Inflammatory macrophage treated with lipopolysaccharide for 4 hours (primary cell): ENCODE measurements around the gene FOXL3.

ENCODE experiments used
- DNase-seq: peaks from one replicate; pipeline ENCODE4 v3.0.0-alpha.2; 2020

Gene FOXL3

DNA sequence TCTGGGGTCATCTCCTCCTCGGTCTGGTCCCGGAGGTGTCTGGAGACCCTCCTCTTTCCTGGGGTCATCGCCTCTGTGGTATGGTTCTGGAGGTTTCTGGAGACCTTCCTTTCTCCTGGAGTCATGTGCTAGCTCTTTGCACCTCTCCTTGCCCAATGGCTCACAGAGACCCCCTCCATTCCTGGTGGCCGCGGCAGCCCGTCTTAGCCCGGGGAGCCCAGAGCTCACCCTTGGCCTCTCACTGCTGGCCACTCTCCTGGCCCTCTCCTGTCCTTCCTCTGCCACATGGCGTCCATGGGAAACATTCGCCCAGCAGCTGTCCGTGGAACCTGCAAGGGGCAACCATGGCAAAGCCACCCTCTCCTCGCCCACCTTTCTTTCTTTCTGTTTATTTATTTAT is 20.2 kb upstream of the FOXL3 start:
- no peak for DNase-seq

DNA sequence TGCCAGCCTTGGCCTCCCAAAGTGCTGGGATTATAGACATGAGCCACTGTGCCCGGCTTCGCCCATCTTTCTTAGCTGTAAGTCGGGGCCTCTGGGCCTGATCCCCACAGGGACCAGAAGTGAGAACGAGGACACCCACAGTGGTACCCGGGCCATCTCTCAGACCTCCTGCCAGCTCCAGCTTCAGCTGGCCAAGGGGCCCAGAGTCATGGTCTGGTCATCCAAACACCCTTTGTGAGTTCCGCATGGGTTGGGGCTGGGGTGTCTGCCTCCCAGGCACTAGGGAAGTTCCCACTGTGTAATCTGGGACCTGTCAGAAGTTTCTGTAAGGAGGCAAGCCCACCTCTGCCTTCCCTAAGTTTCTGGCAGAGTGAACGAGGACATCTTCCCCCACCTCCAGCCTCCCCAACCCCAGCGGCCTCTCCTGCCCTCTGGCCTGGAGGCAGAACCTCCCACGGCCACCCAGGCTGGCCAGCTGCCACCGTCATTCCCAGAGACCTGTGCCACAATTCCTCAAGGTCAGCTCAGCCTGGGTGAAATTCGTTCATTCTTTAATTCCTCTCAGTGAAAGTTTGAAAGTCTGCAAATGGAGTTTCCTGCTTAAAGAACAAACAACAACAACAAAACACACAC is 19.5 kb upstream of the FOXL3 start:
- no peak for DNase-seq

DNA sequence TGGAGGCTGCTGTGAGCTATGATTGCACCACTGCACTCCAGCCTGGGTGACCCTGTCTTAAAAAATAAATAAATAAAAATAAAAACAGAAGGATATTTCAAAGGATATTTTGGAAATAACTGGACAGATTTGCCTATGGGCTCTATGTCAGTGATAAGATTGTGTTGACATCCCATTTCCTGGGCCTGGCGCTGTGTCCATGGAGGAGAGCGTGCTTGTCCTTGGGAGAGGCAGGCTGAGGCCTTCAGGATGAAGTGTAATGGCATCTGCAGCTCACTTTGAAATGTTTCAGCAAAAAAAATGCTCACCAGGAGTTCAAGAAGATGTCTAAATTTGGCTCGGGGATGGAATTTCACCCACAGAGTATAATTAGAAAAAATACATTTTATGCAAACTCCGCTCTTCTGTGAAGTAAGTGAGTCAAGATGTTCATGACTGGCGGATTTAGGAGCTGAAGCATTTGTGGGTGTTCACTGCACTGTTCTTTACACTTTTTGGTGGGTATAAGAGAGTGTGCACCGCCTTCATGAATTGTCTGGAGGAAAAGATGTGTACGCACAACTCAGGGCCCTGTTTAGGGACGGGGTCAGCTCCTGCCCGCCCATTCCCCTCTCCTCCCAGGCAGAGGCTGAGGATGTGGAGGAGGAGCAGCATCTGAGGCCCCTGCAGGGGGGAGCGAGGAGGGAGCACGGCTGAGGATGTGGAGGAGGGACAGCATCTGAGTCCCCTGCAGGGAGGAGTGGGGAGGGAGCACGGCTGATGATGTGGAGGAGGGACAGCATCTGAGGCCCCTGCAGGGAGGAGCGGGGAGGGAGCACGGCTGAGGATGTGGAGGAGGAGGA is 18.5 kb upstream of the FOXL3 start:
- DNase-seq: no peak

DNA sequence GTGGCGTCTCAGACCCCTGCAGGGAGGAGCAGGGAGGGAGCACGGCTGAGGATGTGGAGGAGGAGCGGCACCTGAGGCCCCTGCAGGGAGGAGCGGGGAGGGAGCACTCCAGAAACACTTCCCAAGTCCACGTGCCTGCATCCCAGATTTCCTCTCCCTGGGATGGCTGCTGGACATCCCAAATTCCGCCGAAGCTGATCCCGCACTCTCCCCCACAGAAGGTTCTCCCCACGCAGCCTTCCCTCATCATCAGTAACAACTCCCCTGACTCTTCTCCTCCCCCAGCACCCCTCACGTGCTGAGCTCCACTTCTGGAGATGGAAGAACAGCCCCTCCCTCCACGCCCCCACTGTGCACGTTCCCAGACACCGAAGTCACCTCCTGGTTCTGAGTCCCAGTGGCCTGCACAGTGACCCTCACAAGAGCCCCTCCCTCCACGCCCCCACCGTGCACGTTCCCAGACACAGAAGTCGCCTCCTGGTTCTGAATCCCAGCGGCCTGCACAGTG is 17.8 kb upstream of the FOXL3 start:
- no peak for DNase-seq

DNA sequence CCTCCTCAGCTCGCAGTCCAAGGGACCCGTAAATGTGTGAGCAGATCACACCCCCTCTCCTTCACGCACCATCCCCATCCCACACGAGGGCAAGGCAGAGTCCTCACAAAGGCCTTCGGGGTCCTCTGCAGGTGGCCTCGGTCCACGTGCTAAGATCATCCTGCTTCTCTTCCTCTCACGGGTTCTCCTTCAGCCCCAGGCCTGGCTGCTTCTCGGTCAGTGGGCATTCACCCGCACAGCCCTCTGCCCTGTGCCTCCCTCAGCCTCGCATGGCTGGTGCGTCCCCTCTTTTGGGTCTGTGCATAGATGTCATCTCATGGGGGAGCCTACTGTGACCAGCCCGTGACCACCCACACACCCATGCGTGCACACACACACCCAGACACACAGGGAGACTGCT is 17.3 kb upstream of the FOXL3 start:
- no peak for DNase-seq

DNA sequence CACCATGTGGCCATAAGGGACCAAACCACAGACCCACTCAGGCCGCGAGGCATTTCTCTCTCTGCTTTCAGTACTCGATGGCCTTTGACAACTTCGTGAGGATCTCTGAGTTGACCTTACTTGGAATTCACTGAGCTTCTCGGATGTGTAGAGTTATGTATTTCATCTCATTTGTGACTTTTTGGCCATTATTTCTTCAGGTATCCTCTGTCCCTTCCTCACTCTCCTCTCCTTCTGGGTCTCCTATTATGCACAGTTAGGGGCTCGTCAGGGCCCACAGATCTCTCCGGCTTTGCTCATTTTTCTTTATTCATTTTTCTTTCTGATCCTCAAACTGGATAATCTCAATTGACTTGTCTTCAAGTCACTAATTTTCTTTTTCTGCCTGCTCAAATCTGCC is 16.6 kb upstream of the FOXL3 start:
- no peak for DNase-seq

DNA sequence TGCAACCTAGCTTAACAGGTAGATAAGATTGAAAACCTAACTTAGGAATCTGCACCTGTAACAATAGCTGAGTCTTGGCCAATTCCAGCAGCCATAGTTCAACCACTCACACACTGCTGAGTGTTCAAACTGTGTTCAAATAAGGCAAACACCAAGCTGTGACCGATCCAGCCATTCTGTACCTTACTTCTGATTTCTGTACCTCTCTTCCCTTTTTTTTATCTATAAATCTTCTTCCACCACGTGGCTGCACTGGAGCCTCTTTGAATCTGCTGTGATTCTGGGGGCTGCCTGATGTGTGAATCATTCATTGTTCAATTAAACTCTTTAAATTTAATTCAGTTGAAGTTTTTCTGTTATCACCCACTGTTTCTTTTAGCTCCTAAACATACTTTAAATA is 15.7 kb upstream of the FOXL3 start:
- DNase-seq: no peak

DNA sequence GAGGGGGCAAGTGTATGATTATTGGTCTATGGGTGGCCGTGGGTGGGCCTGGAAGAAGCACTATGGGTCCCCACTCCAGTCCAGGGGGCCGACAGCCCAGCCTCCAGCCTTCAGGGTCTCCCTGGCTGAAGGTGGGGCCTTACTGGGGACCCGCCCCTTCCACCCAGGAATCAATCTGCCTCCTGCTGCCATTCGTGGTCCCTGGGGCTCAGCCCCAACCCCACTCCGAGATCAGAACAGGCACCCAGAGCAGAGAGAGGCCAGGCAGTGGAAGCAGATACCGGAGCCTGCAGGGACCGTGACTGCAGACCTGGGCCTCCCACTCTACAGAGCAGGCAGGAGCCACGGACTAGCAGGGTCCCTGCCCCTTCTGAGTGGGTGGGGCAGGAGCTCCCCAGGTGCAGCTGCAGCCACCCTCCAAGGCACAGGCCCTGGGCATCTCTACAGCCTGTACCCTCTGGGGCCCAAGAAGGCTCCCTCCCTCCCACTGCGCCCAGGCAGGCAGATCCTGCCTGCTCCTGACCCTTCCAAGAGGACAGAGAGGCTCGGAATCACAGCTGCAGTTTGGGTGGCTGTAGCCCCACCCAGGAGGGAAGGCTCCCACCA is 13.6 kb upstream of the FOXL3 start:
- no peak for DNase-seq

DNA sequence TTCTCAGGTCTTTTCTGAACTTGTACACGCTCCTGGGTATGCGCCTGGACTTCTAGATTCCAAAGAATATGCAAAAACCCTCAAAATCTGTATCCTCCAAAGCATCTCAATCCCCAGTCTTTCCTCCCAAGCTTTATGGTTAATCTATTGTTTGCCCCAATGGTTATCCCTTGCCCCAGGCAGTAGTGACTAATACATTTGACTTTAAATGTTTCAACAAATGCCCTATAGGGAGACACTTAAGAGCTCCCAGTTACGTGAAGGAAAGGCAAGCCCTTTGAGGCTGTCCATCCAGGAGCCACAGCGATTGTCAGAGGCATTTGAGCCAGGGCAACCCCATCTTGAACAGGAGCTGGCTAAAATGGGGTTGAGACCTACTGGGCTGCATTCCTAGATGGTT is 12.7 kb upstream of the FOXL3 start:
- no peak for DNase-seq

DNA sequence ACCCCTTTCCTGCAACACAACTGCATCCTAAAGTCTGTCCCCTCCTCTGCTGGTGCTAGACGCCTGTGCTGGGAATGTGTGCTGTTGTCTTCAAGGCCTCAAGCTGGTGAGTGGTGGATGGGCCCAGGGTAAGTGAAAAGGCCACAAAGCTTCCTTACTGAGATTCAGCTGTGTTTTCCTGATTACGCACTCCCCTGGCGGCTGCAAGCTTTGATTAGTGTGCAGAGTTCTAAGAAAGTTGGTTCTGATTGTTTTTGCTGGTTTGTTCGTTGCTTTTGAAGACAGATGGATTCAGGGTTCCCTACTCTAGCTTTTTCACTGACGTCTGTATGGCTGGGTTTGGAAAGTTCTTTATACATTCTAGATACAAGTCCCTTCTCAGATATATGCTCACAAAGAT is 11.9 kb upstream of the FOXL3 start:
- DNase-seq: no peak

DNA sequence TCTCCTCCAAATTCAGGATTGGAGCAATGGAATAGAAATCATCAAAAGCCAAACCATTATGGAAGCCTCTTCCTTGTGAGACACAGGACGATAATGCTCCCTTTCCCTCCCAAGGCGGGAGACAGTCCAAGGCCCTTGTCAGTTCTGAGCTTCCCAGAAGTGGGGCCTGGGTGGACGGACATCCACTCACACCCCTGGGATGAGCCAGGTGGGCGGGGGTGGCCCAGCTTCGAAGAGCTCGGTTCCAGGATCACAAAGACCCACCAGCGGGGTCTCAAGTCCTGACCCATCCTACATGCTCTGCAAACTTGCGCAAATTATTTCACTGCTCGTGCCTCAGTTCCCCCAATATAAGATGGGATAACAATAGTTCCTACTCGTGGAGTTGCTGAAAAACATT is 10.1 kb upstream of the FOXL3 start:
- DNase-seq: no peak

DNA sequence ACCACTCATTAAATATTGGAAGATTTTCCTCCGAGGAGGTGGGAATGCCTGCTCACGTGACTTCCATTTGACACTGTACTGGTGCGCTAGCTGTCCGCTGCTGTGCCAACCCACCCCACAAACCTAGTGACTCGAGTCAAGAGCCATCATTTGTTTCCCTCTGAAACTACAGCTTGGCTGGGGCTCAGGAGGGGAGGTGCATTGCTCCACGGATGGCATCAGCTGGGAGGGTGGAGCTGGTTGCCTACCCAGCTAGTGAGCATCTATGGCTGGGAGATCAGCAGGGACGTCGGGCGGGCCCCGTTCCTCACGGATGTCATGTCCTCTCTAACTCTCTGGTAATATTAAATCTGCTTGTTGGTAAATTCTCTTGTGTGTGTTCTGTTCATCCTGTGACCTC is 9.5 kb upstream of the FOXL3 start:
- DNase-seq: no peak

DNA sequence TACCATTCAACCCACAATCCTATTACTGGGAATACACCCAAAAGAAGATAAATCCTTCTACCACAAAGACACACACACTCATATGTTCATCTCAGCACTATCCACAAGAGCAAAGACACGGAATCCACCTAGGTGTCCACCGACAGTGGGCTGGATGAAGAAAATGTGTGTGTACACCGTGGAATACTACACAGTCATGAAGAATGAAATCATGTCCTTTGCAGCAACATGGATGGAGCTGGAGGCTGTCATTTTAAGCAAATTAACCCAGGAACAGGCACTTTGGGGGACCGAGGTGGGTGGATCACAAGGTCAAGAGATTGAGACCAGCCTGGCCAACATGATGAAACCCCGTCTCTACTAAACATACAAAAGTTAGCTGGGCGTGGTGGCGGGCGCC is 8.3 kb upstream of the FOXL3 start:
- no peak for DNase-seq

DNA sequence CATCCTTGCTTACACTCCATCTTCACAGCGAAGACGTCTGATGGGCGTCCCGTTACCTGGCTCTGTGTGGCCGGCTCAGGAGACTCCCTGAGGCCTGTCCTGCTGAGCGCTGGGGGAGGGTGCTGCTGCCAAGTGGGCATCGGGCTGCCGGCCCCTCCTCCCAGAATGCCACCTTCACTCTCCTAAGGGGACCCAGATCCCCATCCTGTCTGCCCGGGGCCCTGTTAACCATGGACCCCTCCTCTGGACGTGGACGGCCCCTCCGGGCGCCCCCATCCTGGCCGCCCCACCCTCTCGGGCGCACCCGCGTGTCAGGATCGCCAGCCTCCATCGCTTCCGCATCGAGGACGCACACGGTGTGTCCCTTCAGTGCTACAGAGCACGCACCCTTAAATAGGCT is 7.3 kb upstream of the FOXL3 start:
- DNase-seq: no peak

DNA sequence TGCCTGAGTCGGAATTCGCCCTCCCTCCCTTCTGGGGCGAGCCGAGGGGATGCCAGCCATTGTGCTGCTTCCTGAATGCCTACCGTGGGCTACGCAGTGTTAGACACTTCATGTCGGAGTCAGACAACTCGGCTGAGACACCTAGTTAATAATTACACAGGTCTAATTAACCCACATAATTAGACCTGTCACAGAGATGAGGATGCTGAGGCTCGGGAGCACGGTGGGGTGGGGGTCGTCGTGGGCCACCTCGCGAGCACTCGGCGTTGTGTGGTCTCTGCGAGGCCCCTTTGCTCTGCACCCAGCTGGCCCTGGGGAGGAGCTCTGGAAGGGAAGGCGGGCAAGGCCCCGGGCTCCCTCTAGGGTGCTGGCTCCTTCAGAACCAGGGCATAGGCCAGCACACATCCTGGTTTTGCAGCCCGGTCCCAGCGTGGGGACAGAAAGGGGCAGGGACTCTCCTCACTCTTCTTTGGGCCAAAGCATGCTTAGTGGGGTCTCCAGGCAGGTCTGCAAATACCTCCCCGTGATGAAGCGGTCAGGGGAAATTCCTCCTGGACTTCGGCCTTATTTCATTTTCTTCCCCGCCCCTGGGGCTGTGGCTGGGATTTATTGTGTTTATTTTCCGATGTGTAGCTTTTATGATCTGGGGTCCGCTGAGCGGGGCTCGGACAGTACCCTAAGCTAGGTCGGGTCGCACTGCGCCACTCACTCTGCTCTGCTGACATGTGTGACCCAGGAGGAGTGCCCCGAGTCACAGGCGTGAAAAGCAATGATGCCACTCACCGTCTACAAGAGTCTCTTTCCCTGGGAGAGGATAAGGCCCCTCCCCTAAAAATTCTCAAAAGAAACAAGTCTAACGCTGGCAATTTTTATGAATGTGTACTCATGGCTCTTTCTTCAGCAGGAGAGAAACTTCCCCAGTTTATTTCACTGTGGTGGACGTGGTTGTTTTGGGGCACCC is 4.9 kb upstream of the FOXL3 start:
- no peak for DNase-seq

DNA sequence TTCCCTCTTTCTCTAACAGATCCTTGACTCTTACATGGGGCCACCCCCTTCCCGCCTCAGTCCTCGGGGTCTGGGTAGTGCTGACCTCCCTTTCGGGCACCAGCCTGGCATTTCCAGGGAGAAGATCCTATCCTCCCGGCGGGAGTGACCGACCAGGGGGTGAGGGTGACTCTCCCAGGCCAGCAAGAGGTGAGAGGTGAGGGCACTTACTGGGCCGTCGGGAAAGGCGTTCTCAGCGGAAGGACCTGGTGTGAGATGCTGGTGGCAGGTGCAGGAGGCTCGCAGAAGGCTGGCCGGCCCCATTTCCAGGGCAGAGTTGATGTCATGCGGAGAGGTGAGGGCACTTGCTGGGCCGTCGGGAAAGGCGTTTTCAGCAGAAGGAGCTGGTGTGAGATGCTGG is 4.2 kb upstream of the FOXL3 start:
- no peak for DNase-seq

DNA sequence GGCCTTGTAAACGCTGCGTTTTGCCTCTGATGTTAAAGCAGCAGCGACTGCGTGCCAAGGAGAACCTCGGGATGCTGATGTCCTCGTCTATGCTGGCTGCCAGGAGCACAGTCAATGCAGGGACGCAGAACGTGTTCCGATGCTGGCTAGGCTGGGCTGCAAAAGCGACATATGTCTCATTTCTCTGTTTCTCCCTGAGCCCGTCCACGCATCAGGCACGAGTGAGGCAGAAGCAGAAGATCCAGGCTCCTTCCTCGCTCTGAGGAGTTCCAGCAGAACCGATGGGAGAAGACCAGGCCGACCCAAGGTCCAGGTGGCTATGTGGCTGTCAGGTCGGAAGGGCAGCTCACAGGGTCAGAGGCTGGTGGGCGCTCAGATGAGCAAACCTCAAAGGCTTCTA is 3.7 kb upstream of the FOXL3 start:
- no peak for DNase-seq

DNA sequence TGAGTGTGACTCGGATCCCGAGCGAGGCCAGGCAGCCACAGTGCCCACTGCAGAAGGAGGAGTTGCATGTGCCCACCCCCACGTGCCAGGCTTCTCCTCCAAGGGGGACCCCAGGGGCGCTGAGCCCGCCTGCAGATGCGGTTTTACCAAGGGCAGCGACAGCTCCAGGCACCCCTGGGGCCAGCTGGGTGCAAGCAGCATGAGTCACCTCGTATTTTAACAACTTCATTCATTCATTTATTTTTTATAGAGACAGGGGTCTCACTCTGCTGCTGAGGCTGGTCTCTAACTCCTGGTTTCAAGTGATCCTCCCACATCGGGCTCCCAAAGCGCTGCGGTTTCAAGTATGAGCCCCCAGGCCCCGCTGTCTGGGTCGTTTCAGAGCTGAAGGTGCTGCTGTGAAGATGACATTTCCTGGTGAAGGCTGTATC is 1.3 kb upstream of the FOXL3 start:
- no peak for DNase-seq

DNA sequence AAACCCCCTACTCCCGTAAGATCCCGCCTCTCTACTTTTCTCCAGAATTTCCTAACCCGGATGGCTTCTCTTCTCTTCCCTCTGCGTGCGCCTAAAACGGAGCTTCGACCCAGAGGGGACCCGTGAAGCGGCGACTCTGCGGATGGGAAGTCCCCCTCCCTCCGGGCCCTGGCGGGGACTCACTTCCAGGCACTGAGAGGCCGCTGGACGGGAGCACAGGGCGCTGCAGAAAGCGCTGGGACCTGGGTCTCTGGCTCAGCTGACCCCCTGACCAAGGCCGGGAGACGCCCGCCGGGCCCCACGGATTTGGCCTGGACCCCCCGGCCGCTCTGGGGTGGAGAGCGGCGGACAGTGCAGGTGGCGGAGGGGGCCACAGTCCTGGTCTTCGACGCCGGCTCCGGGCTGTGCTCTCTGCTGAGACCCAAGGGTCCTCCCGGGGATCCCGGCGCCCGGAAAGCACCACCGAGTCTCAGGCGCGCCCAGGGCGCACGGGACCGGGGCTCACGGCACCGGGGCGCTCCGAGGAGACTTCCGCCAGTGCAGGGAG is 688 bp upstream of the FOXL3 start:
- DNase-seq: no peak

DNA sequence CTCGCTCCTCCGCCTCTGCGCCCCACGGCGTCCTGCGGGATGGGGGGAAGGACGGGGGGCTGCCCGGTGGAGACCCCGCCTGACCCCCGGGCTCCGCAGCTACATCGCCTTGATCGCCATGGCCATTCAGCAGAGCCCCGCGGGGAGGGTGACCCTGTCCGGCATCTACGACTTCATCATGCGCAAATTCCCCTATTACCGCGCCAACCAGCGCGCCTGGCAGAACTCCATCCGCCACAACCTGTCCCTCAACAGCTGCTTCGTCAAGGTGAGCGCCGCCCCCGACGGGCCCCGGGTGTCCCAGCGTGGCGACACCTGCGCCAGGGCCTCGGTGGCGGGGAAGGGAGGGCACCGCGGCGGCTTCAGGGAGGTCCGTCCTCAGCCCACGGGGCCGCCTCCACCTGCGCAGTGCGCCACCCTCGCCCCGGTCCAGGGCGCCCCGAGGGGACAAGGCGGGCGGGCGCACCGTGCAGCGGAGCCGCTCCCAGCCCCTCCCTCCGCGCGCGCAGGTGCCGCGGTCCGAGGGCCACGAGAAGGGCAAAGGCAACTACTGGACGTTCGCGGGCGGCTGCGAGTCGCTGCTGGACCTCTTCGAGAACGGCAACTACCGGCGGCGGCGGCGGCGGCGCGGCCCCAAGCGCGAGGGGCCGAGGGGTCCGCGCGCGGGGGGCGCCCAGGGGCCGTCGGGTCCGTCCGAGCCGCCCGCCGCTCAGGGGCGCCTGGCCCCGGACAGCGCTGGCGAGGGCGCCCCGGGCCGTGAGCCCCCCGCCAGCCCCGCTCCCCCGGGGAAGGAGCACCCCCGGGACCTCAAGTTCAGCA is 793 bp downstream of the FOXL3 start:
- no peak for DNase-seq

DNA sequence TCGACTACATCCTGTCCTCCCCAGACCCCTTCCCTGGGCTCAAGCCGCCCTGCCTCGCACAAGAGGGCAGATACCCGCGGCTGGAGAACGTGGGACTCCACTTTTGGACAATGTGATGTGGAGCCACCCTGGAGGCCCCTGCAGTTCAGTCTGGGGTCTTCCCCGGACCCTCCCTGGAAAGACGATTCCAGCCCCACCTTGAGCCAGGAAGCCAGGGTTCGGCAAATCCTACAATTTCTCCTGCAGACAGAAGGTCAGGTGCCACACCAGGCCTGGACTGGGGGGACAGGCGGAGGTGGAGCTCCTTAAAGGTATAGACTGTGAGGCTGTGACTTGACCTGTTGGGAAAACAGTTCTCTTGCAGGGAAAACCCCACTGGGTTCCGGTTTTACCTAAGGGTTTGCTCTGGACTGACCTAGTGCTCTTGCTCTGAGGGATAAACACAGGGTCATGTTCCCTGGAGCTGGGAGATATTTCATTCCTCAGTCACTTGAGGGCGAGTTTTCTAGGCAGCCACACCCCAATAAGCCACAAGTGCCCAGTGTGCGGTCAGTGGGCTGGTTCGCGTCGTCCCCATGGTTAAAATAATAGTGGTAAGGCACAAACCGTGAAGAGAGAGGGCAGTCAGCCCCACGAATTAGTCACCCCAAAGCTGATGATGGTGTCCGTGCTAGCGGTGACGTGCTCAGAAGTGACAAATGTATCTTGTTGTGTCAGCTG is 1.6 kb downstream of the FOXL3 start:
- DNase-seq: no peak
